ENCODE data around the gene CEP85.

Gene CEP85

GRCh38 chr1:26279456-26280332 is 45.7 kb downstream of the CEP85 start, which contains the start of gene SH3BGRL3:
SH3BGRL3 (plus strand) TSS chr1:26280086; CDS start chr1:26280156, 70 bp downstream.
- POLR2A ChIA-PET, result interaction anchor here (0.7 to 1.1 kb wide), 4 partner anchors 13 to 130 kb away, joined by 3 read pairs; no protein-coding TSS in a partner anchor
- TF ChIP-seq HDGF (IDR thresholded peaks at IDR 0.05; ENCODE audit: borderline replicate concordance), result no peak
- peak; percentile 86 for TF ChIP-seq L3MBTL2 (conservative IDR thresholded peaks at IDR 0.05)
- CTCF ChIA-PET, result interaction anchor here (1.0 to 1.7 kb wide), 6 partner anchors 9 to 137 kb away, joined by 3 to 8 read pairs (median 4); partner anchors contain the start of gene CD52
- peak; percentile 79 for DNase-seq (ENCODE audit: extremely low spot score)

- TF ChIP-seq FOXM1 (IDR thresholded peaks at IDR 0.05; ENCODE audit: borderline replicate concordance) (no peak), L3MBTL2 (conservative IDR thresholded peaks at IDR 0.05) (0 out of 2 replicates have a peak, but pooled peaks have one; percentile 13)
- no peak for DNase-seq (ENCODE audit: extremely low spot score)
- CTCF ChIA-PET, result interaction anchor here (1.1 to 1.4 kb wide), 3 partner anchors 8 to 84 kb away, joined by 3 to 5 read pairs (median 4); no protein-coding TSS in a partner anchor
- POLR2A ChIA-PET, result interaction anchor here (0.7 kb wide), 2 partner anchors 34 to 106 kb away, joined by 3 read pairs; no protein-coding TSS in a partner anchor
Measured at GRCh38 chr1:26280333-26281042, 46.5 kb downstream of the CEP85 start.

GRCh38 chr1:26281091-26281958 is 47.3 kb downstream of the CEP85 start:
- no peak for DNase-seq (ENCODE audit: extremely low spot score)
- ChIA-PET CTCF (interaction anchor here (0.8 to 1.4 kb wide), 2 partner anchors 82 to 136 kb away, joined by 4 read pairs; no protein-coding TSS in a partner anchor), POLR2A (interaction anchor here (0.6 kb wide), 1 partner anchor 1494 kb away, joined by 3 read pairs; no protein-coding TSS in a partner anchor)
- TF ChIP-seq NFRKB (IDR thresholded peaks at IDR 0.05), result no peak
- no peak for TF ChIP-seq PKNOX1 (IDR thresholded peaks at IDR 0.05)
- no peak for TF ChIP-seq L3MBTL2 (conservative IDR thresholded peaks at IDR 0.05)
- TF ChIP-seq BHLHE40 (IDR thresholded peaks at IDR 0.05; ENCODE audit: borderline replicate concordance), result no peak
- TF ChIP-seq ZNF384 (IDR thresholded peaks at IDR 0.05), result no peak
- TF ChIP-seq TARDBP (IDR thresholded peaks at IDR 0.05), result no peak
- no peak for TF ChIP-seq FOXM1 (IDR thresholded peaks at IDR 0.05; ENCODE audit: borderline replicate concordance)
- TF ChIP-seq CTBP1 (IDR thresholded peaks at IDR 0.05; ENCODE audit: borderline replicate concordance), result no peak
- TF ChIP-seq LEF1 (IDR thresholded peaks at IDR 0.05; ENCODE audit: borderline replicate concordance), result no peak
- no peak for TF ChIP-seq FOXK2 (IDR thresholded peaks at IDR 0.05)

- ChIA-PET POLR2A (interaction anchor here (0.6 kb wide), 1 partner anchor 1494 kb away, joined by 3 read pairs; no protein-coding TSS in a partner anchor), CTCF (interaction anchor here (0.8 to 1.4 kb wide), 2 partner anchors 82 to 135 kb away, joined by 4 read pairs; no protein-coding TSS in a partner anchor)
- TF ChIP-seq L3MBTL2 (conservative IDR thresholded peaks at IDR 0.05), result no peak
- DNase-seq (ENCODE audit: extremely low spot score), result no peak
Measured at GRCh38 chr1:26281971-26282370, 48.0 kb downstream of the CEP85 start.

- CTCF ChIA-PET, result interaction anchor here (0.8 to 4.0 kb wide), 2 partner anchors 38 to 134 kb away, joined by 4 to 55 read pairs; no protein-coding TSS in a partner anchor
- DNase-seq (ENCODE audit: extremely low spot score), result no peak
- POLR2A ChIA-PET, result no interaction called here
- TF ChIP-seq L3MBTL2 (conservative IDR thresholded peaks at IDR 0.05) (no peak), FOXA1 (IDR thresholded peaks at IDR 0.05) (no peak), ARNT (IDR thresholded peaks at IDR 0.05) (no peak)
Measured at GRCh38 chr1:26282401-26282918, 48.5 kb downstream of the CEP85 start.

- no peak for DNase-seq (ENCODE audit: extremely low spot score)
- ChIA-PET POLR2A (no interaction called here), CTCF (interaction anchor here (0.7 to 4.0 kb wide), 3 partner anchors 37 to 107 kb away, joined by 4 to 55 read pairs (median 5); no protein-coding TSS in a partner anchor)
- TF ChIP-seq ARNT (IDR thresholded peaks at IDR 0.05), result no peak
- no peak for TF ChIP-seq TARDBP (IDR thresholded peaks at IDR 0.05)
- TF ChIP-seq NFRKB (IDR thresholded peaks at IDR 0.05), result no peak
- TF ChIP-seq ELF4 (IDR thresholded peaks at IDR 0.05), result no peak
- TF ChIP-seq PKNOX1 (IDR thresholded peaks at IDR 0.05), result no peak
- TF ChIP-seq LEF1 (IDR thresholded peaks at IDR 0.05; ENCODE audit: borderline replicate concordance), result no peak
- no peak for TF ChIP-seq FOXK2 (IDR thresholded peaks at IDR 0.05)
- no peak for TF ChIP-seq BHLHE40 (IDR thresholded peaks at IDR 0.05; ENCODE audit: borderline replicate concordance)
- no peak for TF ChIP-seq HDGF (IDR thresholded peaks at IDR 0.05; ENCODE audit: borderline replicate concordance)
- no peak for TF ChIP-seq ZNF384 (IDR thresholded peaks at IDR 0.05)
- TF ChIP-seq L3MBTL2 (conservative IDR thresholded peaks at IDR 0.05), result no peak
- TF ChIP-seq SP1 (IDR thresholded peaks at IDR 0.05), result no peak
- TF ChIP-seq FOXA1 (IDR thresholded peaks at IDR 0.05), result no peak
- no peak for TF ChIP-seq CTBP1 (IDR thresholded peaks at IDR 0.05; ENCODE audit: borderline replicate concordance)
- TF ChIP-seq SUZ12 (IDR thresholded peaks at IDR 0.05), result no peak
- no peak for TF ChIP-seq FOXM1 (IDR thresholded peaks at IDR 0.05; ENCODE audit: borderline replicate concordance)
Measured at GRCh38 chr1:26283279-26283853, 49.4 kb downstream of the CEP85 start.

Data from HEK293T (cell line).